SIG-M5 (cell line): Measurements from ENCODE around the gene USP5.
A peak's percentile ranks its signal among the peaks of the same experiment; 100 is the strongest.

ENCODE experiments used
- DNase-seq: peaks from one replicate; lab custom pipeline; 2025; lab: John Stamatoyannopoulos, UW

USP5 gene, protein sequence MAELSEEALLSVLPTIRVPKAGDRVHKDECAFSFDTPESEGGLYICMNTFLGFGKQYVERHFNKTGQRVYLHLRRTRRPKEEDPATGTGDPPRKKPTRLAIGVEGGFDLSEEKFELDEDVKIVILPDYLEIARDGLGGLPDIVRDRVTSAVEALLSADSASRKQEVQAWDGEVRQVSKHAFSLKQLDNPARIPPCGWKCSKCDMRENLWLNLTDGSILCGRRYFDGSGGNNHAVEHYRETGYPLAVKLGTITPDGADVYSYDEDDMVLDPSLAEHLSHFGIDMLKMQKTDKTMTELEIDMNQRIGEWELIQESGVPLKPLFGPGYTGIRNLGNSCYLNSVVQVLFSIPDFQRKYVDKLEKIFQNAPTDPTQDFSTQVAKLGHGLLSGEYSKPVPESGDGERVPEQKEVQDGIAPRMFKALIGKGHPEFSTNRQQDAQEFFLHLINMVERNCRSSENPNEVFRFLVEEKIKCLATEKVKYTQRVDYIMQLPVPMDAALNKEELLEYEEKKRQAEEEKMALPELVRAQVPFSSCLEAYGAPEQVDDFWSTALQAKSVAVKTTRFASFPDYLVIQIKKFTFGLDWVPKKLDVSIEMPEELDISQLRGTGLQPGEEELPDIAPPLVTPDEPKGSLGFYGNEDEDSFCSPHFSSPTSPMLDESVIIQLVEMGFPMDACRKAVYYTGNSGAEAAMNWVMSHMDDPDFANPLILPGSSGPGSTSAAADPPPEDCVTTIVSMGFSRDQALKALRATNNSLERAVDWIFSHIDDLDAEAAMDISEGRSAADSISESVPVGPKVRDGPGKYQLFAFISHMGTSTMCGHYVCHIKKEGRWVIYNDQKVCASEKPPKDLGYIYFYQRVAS

DNA sequence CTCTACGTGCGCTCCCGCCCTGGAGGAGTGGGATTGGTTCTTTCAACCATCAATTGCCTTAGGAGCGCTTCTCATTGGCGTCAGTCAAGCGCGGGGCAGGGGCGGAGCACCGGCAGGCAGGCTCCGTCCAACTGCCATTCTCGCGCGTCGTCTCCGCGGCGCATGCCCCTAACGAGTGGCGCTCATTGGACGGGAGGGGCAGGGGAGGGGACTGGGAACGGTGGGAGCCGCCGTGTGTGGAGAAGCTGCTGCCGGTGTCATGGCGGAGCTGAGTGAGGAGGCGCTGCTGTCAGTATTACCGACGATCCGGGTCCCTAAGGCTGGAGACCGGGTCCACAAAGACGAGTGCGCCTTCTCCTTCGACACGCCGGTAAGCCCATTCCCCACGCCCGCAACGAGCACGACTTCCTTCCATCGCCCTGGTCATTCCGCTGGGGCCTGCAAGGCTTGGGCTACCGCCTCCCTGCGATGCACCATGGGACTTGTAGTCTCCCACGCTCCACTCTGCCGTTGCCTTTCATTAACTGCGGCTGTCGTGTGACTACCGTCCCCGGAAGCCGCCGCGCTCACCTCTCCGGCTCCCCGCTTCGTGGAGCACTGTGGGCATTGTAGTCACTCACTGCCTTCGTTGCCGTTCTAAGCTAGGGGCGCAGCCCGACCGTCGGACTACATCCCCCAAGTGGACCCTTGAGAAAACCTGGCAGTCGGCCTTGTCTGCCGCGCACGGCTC is at the start of gene USP5:
TSS of gene USP5 (plus strand) at position 230 of the 730 bp plus-strand sequence. CDS start at position 260, 30 bp downstream.
- DNase-seq = peak; percentile 98

DNA sequence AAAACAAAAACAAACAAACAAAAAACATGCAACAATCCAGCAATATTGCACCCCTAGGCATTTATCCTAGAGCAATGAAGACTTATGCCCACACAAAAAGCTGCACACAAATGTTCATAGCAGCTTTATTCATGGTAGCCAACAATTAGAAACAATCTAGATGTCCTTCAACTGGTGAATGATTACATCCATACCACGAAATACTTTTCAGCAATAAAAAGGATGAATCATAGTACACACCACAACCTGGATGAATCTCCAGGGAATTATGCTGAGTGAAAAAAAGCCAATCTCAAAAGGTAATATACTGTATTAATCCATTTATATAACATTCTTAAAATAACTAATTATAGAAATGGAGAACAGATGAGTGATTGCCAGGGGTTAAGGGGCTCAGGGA is 44.8 kb upstream of the USP5 start:
- DNase-seq = no peak

DNA sequence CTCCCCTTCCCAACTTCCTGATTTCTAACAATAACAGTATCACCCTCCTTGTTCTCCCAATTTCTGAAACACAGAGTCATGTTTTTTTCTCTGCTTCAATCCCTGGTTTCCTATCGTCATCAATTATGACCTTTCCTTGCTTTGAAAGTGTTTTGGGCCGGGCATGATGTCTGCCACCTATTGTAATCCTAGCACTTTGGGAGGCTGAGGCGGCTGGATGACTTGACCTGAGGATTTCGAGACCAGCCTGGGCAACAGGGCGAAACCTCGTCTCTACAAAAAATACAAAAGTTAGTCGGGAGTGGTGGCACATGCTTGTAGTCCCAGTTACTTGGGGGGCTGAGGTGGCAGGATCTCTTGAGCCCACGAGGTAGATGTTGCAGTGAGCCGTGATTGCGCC is 42.9 kb upstream of the USP5 start:
- DNase-seq = no peak

DNA sequence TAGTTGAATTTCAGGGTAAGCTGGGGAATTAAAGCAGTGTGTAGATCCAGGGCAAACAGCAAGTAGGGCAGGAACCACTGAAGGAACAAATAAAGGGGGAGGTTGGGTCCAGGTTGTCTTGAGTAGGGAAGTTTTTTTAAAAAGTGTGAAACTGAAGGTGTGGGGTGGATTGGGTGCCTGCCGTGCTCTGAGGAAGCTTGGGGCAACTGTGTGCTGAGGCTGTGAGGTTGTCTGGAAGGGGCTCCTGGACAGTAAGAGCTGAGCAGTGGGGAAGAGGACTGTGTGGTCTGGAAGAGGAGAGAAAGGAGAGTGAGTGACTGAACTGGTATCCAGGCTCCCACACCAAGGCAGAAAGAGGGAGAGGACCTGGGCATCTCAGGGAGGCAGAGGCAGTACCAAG is 41.2 kb upstream of the USP5 start:
- no peak for DNase-seq

DNA sequence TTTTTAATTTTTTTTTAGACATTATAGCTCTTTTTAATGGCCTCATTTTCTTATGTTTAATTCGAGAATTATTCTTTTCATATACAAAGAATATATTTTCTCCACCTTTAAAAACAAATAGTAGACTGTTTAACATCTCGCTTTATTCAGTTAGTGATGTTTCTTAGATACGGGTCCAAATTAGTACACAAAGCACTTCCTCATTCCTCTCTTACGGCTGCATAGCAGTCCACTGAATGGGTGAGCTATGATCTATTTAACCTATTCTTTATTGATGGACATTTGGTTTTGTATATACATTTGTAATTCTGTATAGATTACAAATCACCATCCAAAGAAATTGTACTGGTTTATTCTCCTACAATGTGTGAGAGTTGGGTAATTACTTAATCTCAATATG is 38.6 kb upstream of the USP5 start:
- DNase-seq = no peak

DNA sequence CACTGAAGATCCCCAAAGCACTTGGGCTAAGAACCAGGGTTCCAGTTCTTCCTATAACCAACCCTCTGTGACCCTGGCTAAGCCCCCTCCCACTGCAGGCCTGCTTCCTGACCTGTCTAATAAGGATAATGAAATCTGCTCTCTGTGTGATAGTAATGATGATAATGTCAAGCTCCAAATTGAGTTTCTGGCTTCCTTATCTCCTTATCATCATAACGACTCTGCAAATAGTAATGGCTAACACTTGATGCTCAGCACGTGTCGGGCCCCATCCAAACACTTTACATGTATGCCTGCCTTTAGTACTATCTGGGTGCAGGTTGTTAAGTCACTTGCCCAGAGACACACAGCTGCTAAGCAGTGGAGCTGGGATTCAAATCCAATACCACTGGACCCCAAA is 35.4 kb upstream of the USP5 start:
- no peak for DNase-seq

DNA sequence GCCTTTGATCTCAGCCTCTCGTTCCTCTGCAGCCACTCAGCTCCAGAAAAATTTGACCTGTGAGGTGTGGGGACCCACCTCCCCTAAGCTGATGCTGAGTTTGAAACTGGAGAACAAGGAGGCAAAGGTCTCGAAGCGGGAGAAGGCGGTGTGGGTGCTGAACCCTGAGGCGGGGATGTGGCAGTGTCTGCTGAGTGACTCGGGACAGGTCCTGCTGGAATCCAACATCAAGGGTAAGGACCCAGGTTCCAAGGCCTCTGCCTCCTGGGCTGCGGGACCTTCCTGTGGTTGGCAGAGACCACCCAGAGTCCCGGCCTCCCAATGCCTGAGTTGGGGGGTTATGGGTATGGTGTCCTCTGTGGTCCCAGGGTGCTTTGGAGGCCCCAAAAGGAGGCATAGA is 34.9 kb upstream of the USP5 start:
- no peak for DNase-seq

DNA sequence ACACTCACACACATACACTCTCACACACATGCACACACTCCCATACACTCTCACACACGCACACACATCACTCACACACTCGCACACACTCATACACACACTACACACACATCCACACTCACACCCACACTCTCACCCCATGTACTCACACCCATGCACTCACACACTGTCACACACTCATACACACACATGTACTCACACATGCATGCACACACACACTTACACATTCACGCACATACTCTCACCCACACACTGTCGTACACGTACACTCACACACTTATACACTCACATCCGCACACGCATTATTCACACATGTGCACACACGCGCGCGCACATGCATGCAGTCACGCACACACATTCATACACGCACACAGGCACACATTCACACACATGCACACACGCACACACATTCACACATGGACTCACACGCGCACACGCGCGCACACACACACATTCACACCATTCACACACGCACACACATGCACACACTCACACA is 34.2 kb upstream of the USP5 start:
- no peak for DNase-seq

DNA sequence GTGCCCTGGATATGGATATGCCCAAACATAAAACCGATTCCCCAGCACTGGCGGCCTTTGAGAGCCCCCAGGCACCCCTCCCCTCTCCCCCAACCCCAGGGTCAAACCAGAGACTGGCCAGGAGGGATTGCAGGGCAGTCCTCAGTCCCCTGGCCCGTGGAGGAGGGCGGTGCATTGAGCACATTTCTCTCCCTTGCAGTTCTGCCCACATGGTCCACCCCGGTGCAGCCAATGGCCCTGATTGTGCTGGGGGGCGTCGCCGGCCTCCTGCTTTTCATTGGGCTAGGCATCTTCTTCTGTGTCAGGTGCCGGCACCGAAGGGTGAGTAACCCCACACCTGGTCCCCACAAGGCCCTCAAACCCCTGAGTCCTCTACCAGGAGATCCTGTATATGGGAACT is 33.7 kb upstream of the USP5 start:
- no peak for DNase-seq

DNA sequence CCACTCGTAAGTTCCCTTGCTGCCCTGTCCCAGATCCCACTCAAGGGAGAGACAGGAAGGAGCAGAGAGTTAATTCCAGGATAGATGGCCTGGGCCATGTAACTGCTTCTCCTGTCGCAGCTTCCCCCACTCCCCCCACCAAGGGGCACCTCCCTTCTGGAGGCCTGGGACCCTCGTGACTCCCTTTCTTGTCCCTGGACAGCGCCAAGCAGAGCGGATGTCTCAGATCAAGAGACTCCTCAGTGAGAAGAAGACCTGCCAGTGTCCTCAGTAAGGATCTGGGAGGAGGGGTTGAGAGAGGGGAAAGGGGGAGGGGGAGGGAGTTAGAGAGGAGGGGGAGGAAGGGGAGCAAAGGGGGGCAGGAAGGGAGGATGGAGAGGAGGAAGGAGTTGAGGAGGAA is 33.3 kb upstream of the USP5 start:
- DNase-seq = no peak

DNA sequence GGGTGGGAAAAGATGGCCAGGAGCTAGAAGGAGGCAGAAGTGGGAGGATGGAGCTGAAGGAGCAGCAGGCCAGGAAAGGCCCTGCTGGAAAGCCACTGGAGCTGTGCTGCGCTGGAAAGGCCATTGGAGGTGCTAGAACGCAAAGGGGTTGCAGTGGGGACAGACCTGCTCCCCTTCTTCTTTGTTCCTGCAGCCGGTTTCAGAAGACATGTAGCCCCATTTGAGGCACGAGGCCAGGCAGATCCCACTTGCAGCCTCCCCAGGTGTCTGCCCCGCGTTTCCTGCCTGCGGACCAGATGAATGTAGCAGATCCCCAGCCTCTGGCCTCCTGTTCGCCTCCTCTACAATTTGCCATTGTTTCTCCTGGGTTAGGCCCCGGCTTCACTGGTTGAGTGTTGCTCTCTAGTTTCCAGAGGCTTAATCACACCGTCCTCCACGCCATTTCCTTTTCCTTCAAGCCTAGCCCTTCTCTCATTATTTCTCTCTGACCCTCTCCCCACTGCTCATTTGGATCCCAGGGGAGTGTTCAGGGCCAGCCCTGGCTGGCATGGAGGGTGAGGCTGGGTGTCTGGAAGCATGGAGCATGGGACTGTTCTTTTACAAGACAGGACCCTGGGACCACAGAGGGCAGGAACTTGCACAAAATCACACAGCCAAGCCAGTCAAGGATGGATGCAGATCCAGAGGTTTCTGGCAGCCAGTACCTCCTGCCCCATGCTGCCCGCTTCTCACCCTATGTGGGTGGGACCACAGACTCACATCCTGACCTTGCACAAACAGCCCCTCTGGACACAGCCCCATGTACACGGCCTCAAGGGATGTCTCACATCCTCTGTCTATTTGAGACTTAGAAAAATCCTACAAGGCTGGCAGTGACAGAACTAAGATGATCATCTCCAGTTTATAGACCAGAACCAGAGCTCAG is 32.6 kb upstream of the USP5 start:
- DNase-seq = no peak

DNA sequence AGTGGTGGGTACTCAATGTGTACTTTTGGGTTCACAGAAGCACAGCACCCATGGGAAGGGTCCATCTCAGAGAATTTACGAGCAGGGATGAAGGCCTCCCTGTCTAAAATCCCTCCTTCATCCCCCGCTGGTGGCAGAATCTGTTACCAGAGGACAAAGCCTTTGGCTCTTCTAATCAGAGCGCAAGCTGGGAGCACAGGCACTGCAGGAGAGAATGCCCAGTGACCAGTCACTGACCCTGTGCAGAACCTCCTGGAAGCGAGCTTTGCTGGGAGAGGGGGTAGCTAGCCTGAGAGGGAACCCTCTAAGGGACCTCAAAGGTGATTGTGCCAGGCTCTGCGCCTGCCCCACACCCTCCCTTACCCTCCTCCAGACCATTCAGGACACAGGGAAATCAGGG is 31.8 kb upstream of the USP5 start:
- no peak for DNase-seq

DNA sequence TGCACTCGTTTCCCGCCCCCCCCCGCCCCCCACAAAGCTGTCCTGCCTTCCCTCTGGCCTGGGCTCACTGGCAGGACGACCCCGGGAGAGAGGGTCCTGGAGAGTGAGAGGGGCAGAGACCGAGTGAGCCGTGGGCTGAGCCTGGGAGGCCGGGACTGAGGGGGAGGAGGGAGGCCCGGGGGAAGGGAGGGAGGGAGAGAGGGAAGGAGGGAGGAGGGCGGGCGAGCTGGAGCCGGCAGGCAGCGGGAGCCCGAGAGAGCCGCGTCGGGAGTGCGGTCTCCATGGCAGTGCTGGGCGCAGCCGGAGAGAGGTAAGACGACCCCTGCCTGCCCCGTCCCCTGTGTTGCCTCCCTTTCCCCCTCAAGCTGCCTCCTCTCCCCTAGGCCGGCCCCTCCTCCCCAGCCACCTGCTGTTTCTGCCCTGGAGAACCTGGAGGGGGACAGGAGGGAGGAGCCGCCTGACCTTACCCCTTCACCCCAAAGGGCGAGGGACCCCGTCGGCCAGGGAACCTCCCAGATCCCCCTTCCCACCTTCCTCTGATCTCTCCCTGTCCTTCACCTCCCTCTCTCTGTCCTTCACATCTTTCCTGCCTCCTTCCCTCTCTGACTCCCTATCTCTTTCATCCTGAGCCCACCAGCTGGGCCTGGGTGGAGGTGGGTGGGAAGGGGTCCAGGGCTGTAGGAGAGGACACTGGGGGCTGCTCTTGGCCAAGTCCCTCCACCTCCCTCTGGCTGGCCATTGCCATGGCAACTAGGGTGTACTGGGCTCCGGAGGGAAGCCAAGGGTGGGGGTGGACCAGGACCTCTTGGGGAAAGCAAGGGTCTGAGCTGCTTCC is 30.1 kb upstream of the USP5 start, which contains the start of gene GPR162:
TSS of gene GPR162 (plus strand) at position 231 of the 835 bp plus-strand sequence. CDS start 2,078 bp downstream, outside the sequence.
- no peak for DNase-seq

DNA sequence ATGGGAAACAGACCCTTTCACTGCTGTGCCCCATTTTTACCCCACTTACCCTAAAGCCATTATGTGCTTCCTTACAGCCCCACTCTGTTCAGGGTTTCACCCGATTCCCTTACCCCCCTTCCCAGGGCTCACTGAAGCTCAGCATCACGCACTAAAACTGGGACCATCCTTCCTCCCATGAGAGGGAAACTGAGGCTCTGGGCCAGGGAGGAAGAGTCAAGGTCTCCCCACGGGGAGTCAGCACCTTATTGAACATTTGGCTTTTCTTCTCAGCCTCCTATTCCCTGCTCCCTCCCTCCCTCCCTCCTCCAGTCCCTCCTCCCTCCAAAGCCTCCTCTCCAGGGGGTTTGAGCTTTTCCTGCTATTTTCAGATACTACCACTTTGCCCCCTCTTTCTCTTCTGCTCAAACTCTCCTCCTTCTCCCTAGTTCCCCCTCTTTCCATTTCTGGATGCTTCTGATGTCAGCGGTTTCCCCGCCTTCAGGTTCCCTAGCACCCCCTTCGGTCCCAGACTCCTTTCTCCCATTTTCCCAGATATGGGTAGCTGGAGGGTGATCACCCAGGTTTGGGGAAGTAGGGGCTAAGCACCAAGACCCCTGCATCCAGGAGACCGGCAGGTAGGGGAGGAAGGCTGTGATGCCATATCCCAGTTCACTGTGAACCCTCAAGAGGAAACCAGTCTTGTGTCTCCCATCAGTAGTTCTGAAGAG is 29.4 kb upstream of the USP5 start:
- no peak for DNase-seq

DNA sequence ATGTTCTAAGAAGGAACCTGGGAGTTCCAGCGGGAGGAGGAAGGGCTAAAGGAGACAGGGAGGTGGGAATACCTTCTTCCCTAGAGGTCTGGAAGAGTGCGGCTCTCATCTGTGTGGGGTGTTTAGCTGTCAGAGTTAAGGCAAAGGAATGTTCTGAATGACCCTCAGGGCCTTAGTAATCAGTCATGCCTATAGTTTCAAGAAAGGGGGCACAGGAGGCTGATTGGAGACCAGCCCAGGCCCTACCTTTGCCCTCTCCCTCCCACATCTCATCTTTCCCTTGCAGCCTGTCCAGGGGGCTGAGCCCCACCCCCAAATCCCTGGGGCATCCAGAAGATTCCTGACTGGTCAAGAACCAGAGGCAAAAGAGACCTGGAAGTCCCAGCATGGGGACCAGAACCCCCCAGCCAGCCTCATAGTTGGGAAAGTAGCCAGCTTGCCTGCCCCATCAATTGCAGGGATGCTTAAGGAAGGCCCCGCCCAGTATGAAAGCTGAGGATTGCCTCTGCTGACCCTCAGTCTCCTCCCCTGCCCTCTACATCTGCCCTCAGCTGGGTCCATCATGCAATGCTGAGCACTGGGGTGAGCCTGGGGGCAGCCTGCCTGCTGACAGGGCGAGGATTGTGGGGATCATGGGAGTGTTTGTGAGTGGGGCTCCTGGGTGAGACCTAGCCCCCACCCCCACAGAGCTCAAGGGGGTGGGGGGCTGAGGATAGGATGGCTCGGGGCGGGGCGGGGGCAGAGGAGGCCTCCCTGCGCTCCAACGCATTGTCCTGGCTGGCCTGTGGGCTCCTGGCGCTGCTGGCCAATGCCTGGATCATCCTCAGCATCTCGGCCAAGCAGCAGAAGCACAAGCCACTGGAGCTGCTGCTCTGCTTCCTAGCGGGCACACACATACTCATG is 28.5 kb upstream of the USP5 start:
- DNase-seq = no peak

DNA sequence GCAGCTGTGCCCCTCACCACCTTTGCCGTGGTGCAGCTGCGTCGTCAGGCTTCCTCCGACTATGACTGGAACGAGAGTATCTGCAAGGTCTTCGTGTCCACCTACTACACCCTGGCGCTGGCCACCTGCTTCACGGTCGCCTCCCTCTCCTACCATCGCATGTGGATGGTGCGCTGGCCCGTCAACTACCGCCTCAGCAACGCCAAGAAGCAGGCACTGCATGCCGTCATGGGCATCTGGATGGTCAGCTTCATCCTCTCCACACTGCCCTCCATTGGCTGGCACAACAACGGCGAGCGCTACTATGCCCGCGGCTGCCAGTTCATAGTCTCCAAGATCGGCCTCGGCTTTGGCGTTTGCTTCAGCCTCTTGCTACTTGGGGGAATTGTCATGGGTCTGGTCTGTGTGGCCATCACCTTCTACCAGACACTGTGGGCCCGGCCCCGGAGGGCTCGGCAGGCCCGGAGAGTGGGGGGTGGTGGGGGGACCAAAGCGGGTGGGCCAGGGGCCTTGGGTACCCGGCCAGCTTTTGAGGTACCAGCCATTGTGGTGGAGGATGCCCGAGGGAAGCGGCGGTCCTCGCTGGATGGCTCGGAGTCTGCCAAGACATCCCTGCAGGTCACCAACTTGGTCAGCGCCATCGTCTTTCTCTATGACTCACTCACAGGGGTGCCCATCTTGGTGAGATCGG is 27.7 kb upstream of the USP5 start:
- DNase-seq = no peak

DNA sequence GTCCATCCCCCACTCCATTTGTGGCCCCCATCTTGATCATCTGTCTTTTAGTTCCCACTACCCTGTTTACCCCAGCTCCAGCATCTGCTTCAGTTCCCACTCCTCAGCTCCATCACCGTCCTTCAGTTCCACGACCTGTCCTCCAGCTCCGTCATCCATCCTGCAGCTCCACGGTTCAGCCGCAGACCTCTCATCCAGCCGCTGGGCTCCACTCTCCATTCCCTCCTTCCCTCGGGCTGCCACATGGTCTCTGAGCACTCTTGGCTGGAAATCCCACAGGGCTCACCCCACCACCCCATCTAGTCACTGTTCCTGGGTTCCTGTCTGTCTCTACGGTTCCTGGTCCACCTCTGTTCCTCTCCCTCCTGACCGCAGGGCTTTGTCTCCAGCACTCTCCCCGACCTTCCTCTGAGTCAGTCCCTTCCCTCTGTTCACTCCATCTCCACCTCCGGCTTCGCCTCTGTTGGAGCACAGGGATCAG is 27.0 kb upstream of the USP5 start:
- no peak for DNase-seq
